GM23338 (cell line): ENCODE measurements around the gene PGRMC2. TPM values are rescaled to one million over a fixed set of nuclear protein-coding genes. Genes with fewer than 3 reads are reported as not detected.

Experiments
- ATAC-seq: fragments of 200-7000 bp; cut with Tn5 transposase; 3 replicates; pipeline ENCODE4 v1.9.1; 2020
- DNase-seq: peaks from one replicate; pipeline ENCODE4 v3.0.0-alpha.2; 2015; ENCODE audit warnings: low spot score
- H2AFZ ChIP-seq: fragments of 200-600 bp; sonication (generic); 2 replicates; pipeline ENCODE4 v1.8.0; 2016; ENCODE audit warnings: antibody characterized with exemption, mild to moderate bottlenecking, moderate library complexity
- H3F3A ChIP-seq: fragments of 200-600 bp; sonication (generic); replicated peaks from 2 replicates; pipeline ENCODE4 v1.8.0; 2017; ENCODE audit warnings: antibody characterized with exemption, mixed run types, low read depth
- H3K27ac ChIP-seq: fragments of 200-600 bp; sonication (generic); 2 replicates; pipeline ENCODE4 v1.6.1; 2016; ENCODE audit warnings: low read depth
- H3K27me3 ChIP-seq: fragments of 200-600 bp; sonication (generic); 2 replicates; pipeline ENCODE4 v1.8.0; 2016; ENCODE audit warnings: mild to moderate bottlenecking, mixed run types, moderate library complexity; ENCODE audit not compliant: insufficient read depth
- H3K36me3 ChIP-seq: fragments of 200-600 bp; sonication (generic); 2 replicates; pipeline ENCODE4 v1.8.0; 2016; ENCODE audit warnings: mild to moderate bottlenecking; ENCODE audit not compliant: insufficient read depth
- H3K4me1 ChIP-seq: fragments of 200-600 bp; sonication (generic); 2 replicates; pipeline ENCODE4 v1.8.0; 2016; ENCODE audit warnings: mild to moderate bottlenecking, moderate library complexity; ENCODE audit not compliant: insufficient read depth
- H3K4me2 ChIP-seq: fragments of 200-600 bp; sonication (generic); 2 replicates; pipeline ENCODE4 v1.7.1; 2017; ENCODE audit warnings: mixed run types
- H3K4me3 ChIP-seq: fragments of 200-600 bp; sonication (generic); 2 replicates; pipeline ENCODE4 v1.6.1; 2016; ENCODE audit warnings: mixed run types
- H3K79me2 ChIP-seq: fragments of 200-600 bp; sonication (generic); replicated peaks from 2 replicates; pipeline ENCODE4 v1.8.0; 2017; ENCODE audit warnings: mild to moderate bottlenecking; ENCODE audit not compliant: insufficient read depth
- H3K9me2 ChIP-seq: fragments of 200-600 bp; sonication (generic); 2 replicates; pipeline ENCODE4 v1.8.0; 2017; ENCODE audit not compliant: insufficient read depth
- H4K20me1 ChIP-seq: fragments of 200-600 bp; sonication (generic); replicated peaks from 2 replicates; pipeline ENCODE4 v1.8.0; 2017; ENCODE audit warnings: mild to moderate bottlenecking; ENCODE audit not compliant: insufficient read depth
- H3K27ac Mint-ChIP-seq: 2 replicates; pipeline ENCODE4 v1.8.0; 2020; ENCODE audit warnings: inconsistent platforms, mild to moderate bottlenecking, moderate library complexity, mixed read lengths
- H3K27me3 Mint-ChIP-seq: 3 replicates; pipeline ENCODE4 v1.8.0; 2022; ENCODE audit warnings: low read depth, mild to moderate bottlenecking, moderate library complexity, mixed read lengths, inconsistent platforms; ENCODE audit not compliant: insufficient read depth, poor library complexity
- H3K36me3 Mint-ChIP-seq: 3 replicates; pipeline ENCODE4 v1.8.0; 2021; ENCODE audit warnings: low read depth, mild to moderate bottlenecking, inconsistent platforms, moderate library complexity, mixed read lengths
- H3K4me1 Mint-ChIP-seq: 3 replicates; pipeline ENCODE4 v1.8.0; 2020; ENCODE audit warnings: mild to moderate bottlenecking, inconsistent platforms, mixed read lengths
- H3K4me3 Mint-ChIP-seq: 3 replicates; pipeline ENCODE4 v1.8.0; 2021; ENCODE audit warnings: moderate library complexity, mild to moderate bottlenecking, inconsistent platforms, mixed read lengths
- H3K9me3 Mint-ChIP-seq: 3 replicates; pipeline ENCODE4 v1.8.0; 2020; ENCODE audit warnings: moderate library complexity, mild to moderate bottlenecking, inconsistent platforms, mixed read lengths
- CREB1 ChIP-seq: fragments of 250-450 bp; sonication (Bioruptor Pico); IDR thresholded peaks from 2 replicates; pipeline ENCODE4 v1.5.0; 2020; ENCODE audit warnings: low read depth, mild to moderate bottlenecking, moderate library complexity
- NANOG ChIP-seq: IDR thresholded peaks from 2 replicates; pipeline ENCODE4 v1.6.1; 2016; ENCODE audit warnings: antibody characterized with exemption, borderline replicate concordance
- POLR2AphosphoS5 ChIP-seq: IDR thresholded peaks from 2 replicates; pipeline ENCODE4 v1.6.1; 2016; ENCODE audit warnings: antibody characterized with exemption, low read depth
- STAT1 ChIP-seq: IDR thresholded peaks from one replicate; pipeline ENCODE4 v1.6.1; 2016; ENCODE audit warnings: antibody characterized with exemption; ENCODE audit not compliant: unreplicated experiment
- ZNF331 ChIP-seq: fragments of 250-450 bp; sonication (Bioruptor Pico); IDR thresholded peaks from 2 replicates; pipeline ENCODE4 v1.5.0; 2020; ENCODE audit warnings: low read depth, mild to moderate bottlenecking, moderate library complexity
- polyA plus RNA-seq: library from polyadenylated mRNA; unstranded; fragments of >200 nt; fragmentation: Nextera tagmentation; extraction: Ambion mirVana; gene quantifications from 2 replicates; pipeline ENCODE4 v1.2.1, GENCODE V29; 2016
- total RNA-seq: library from RNA; depleted of rRNA; stranded (reverse); fragments of >200 nt; shearing (Covaris generic); gene quantifications from 2 replicates; pipeline ENCODE4 v1.2.3, GENCODE V29; 2014
- TF ChIP-seq, protein P1 (sequence below), 2 experiments: fragments of 200-600 bp in 1 of 2; sonication (generic) in 1 of 2; conservative IDR thresholded peaks; 2 replicates each; pipeline versions ENCODE4 v1.5.1 to v1.6.1; 2016 to 2017; ENCODE audit warnings: antibody characterized with exemption in 2 of 2, low read depth in 2 of 2, mild to moderate bottlenecking in 2 of 2, moderate library complexity in 1 of 2
- TF ChIP-seq, protein P2 (sequence below): IDR thresholded peaks from 2 replicates; pipeline ENCODE4 v1.6.1; 2016; ENCODE audit warnings: antibody characterized with exemption
- TF ChIP-seq, protein P3 (sequence below): IDR thresholded peaks from one replicate; pipeline ENCODE4 v1.6.1; 2018; ENCODE audit warnings: antibody characterized with exemption; ENCODE audit not compliant: unreplicated experiment

PGRMC2 gene
- total and polyA plus RNA-seq, 2 experiments from 2014 or later: 40.2 to 61.9 TPM

DNA sequence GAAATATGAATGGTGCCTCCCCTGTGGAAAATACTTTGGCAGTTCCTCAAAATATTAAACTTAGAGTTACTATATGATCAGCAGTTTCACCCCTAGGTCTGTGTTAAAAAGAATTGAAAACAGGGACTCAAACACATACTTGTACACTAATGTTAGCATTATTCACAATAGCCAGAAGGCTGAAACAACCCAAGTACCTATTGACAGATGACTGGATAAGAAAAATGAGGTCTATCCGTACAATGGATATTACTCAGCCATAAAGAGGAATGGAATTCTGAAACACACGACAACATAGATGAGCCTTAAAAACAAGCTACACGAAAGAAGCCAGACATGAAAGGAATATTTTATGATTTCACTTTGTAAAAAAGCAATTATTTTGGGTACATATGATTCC is 54.9 kb downstream of the PGRMC2 start (continued):
- TF ChIP-seq, protein P1, sequence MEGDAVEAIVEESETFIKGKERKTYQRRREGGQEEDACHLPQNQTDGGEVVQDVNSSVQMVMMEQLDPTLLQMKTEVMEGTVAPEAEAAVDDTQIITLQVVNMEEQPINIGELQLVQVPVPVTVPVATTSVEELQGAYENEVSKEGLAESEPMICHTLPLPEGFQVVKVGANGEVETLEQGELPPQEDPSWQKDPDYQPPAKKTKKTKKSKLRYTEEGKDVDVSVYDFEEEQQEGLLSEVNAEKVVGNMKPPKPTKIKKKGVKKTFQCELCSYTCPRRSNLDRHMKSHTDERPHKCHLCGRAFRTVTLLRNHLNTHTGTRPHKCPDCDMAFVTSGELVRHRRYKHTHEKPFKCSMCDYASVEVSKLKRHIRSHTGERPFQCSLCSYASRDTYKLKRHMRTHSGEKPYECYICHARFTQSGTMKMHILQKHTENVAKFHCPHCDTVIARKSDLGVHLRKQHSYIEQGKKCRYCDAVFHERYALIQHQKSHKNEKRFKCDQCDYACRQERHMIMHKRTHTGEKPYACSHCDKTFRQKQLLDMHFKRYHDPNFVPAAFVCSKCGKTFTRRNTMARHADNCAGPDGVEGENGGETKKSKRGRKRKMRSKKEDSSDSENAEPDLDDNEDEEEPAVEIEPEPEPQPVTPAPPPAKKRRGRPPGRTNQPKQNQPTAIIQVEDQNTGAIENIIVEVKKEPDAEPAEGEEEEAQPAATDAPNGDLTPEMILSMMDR (conservative IDR thresholded peaks at IDR 0.05; ENCODE audit: low read depth in 2 of 2): no peak
- TF ChIP-seq, protein P2, sequence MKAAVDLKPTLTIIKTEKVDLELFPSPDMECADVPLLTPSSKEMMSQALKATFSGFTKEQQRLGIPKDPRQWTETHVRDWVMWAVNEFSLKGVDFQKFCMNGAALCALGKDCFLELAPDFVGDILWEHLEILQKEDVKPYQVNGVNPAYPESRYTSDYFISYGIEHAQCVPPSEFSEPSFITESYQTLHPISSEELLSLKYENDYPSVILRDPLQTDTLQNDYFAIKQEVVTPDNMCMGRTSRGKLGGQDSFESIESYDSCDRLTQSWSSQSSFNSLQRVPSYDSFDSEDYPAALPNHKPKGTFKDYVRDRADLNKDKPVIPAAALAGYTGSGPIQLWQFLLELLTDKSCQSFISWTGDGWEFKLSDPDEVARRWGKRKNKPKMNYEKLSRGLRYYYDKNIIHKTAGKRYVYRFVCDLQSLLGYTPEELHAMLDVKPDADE: no peak
- TF ChIP-seq POLR2AphosphoS5: no peak
- no peak for TF ChIP-seq STAT1
- no peak for TF ChIP-seq NANOG
- TF ChIP-seq, protein P3, sequence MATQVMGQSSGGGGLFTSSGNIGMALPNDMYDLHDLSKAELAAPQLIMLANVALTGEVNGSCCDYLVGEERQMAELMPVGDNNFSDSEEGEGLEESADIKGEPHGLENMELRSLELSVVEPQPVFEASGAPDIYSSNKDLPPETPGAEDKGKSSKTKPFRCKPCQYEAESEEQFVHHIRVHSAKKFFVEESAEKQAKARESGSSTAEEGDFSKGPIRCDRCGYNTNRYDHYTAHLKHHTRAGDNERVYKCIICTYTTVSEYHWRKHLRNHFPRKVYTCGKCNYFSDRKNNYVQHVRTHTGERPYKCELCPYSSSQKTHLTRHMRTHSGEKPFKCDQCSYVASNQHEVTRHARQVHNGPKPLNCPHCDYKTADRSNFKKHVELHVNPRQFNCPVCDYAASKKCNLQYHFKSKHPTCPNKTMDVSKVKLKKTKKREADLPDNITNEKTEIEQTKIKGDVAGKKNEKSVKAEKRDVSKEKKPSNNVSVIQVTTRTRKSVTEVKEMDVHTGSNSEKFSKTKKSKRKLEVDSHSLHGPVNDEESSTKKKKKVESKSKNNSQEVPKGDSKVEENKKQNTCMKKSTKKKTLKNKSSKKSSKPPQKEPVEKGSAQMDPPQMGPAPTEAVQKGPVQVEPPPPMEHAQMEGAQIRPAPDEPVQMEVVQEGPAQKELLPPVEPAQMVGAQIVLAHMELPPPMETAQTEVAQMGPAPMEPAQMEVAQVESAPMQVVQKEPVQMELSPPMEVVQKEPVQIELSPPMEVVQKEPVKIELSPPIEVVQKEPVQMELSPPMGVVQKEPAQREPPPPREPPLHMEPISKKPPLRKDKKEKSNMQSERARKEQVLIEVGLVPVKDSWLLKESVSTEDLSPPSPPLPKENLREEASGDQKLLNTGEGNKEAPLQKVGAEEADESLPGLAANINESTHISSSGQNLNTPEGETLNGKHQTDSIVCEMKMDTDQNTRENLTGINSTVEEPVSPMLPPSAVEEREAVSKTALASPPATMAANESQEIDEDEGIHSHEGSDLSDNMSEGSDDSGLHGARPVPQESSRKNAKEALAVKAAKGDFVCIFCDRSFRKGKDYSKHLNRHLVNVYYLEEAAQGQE: no peak

DNA sequence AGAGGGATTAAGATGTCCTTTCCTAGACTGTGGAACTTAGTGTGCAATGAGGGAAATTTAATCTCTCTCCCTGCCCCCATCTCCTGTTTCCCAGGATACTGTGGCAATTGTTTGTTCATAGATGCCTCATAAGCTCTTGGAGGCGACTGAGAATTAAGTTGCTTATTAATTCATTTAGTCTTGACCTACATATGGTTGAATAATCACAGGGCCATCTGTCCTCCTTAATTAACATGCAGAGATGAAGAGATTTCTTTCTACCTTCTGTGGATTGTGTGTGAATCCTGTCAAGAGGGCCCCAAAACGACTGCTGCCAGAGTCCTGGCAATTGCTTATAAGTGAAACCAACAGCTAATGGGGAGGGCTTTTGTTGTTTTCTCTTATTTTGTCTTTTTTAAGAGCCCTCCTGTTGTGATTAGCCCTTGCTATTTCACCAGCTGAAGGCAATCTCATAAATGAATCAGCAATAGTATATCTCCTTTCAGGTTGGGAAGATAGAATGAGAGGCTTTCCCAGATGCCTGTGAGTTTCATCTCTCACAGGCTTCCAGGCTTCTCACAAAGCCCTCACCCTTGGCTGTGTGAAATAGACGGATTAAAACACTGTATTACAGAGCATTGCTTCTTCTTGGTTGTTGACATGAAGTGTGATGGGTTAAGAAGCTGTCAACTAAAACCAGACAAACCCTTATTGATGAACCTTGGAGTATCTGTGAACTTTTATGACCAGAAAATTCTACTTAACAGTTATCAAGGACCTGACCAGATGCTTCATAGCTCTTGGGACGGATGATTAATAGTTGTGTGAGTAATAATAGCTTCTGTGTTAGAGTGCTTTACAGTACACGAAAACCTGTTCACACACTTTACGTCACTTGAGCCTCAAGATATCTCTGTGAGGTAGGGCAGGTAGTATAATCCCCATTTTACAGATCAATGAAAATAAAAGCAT is 58.5 kb downstream of the PGRMC2 start:
- no peaks in the 10 kb centered on the region for H3K4me1 ChIP-seq
- H3K27ac ChIP-seq: no peak overlapping the region
- no peaks in the 10 kb centered on the region for H3K27me3 ChIP-seq
- DNase-seq: no peak
- H3K36me3 ChIP-seq: no peaks in the 10 kb centered on the region
- Mint-ChIP-seq H3K4me3 (no peak overlapping the region), H3K36me3 (no peaks in the 10 kb centered on the region), H3K27me3 (no peaks in the 10 kb centered on the region), H3K27ac (no peak overlapping the region), H3K4me1 (peaks cover 3% of the 10 kb centered on the region; the same call in 1 of the 3 replicates), H3K9me3 (no peaks in the 10 kb centered on the region; the same call in 2 of the 3 replicates)
- no peak overlapping the region for H2AFZ ChIP-seq
- no peak overlapping the region for H3K4me2 ChIP-seq
- no peaks in the 10 kb centered on the region for H3K79me2 ChIP-seq
- no peak for ATAC-seq
- no peaks in the 10 kb centered on the region for H3K9me2 ChIP-seq
- H3K4me3 ChIP-seq: no peak overlapping the region
- H4K20me1 ChIP-seq: no peaks in the 10 kb centered on the region
- H3F3A ChIP-seq: no peaks in the 10 kb centered on the region
- TF ChIP-seq POLR2AphosphoS5 (no peak), CREB1 (no peak), ZNF331 (CRISPR knock-in tag) (no peak)
- TF ChIP-seq, protein P3: no peak
- TF ChIP-seq, protein P2: no peak
